HAP-1 (cell line): ENCODE data around the gene WNT3A.

Experiments used
- DNase-seq, 2 experiments: peaks; one replicate each; pipeline ENCODE4 v3.0.0-alpha.2; 2016 to 2020; ENCODE audit warnings: low spot score in 2 of 2
- H3K27me3 ChIP-seq: fragments of 250-450 bp; sonication (Bioruptor Pico); 2 replicates; pipeline ENCODE4 v1.5.1; 2020; ENCODE audit warnings: low read depth, mild to moderate bottlenecking, moderate library complexity
- H3K36me3 ChIP-seq: fragments of 250-450 bp; sonication (Bioruptor Pico); replicated peaks from 2 replicates; pipeline ENCODE4 v1.5.1; 2020; ENCODE audit warnings: mild to moderate bottlenecking
- H3K4me1 ChIP-seq: fragments of 250-450 bp; sonication (Bioruptor Pico); 2 replicates; pipeline ENCODE4 v1.5.1; 2020; ENCODE audit warnings: mild to moderate bottlenecking
- H3K4me3 ChIP-seq: fragments of 250-450 bp; sonication (Bioruptor Pico); 2 replicates; pipeline ENCODE4 v1.5.1; 2020; ENCODE audit warnings: mild to moderate bottlenecking, moderate library complexity
- H3K9me3 ChIP-seq: fragments of 250-450 bp; sonication (Bioruptor Pico); 2 replicates; pipeline ENCODE4 v1.5.1; 2020; ENCODE audit warnings: mild to moderate bottlenecking, moderate library complexity
- in situ Hi-C: fragments of 300-500 bp; cut with MboI; formaldehyde crosslinking; loops from 3 replicates; pipeline ENCODE4 v1.14.3; 2020; ENCODE audit warnings: low sequenced_read_pairs, inconsistent platforms, mixed read lengths

Gene WNT3A

DNA sequence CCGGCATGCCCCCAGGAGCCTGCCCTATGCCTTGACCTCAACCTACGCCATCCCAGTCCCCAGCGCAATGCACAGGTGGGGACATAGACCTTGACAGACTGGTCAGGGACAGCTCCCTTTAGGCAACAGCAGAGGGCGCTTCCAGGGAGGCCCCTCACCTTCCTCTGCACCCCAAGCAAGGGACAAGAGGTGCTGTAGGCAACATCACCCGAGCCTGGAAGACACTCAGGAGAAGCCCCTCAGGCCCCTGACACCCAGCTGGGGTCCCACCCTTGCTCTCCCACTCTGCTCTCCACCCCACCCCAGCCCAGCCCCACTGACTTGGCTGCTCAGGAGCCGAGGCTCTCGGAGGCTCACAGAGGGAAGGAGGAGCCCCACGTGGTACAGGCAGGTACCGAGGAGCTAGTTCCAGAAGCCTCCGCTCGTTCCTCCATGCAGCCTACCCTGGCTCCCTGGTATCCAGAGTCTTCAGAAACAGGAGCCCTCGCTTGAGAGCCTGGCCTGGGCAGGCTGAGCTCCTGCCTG is 2.4 kb upstream of the WNT3A start:
- in situ Hi-C loops = no loop called here
- H3K4me3 ChIP-seq = no peak overlapping the region
- DNase-seq = no peak
- no peaks in the 10 kb centered on the region for H3K9me3 ChIP-seq
- H3K4me1 ChIP-seq = no peaks in the 10 kb centered on the region
- peaks cover 7% of the 10 kb centered on the region; the same call in 1 of the 2 replicates for H3K27me3 ChIP-seq
- H3K36me3 ChIP-seq = no peaks in the 10 kb centered on the region

- Histone ChIP-seq H3K4me1 (no peaks in the 10 kb centered on the region), H3K27me3 (peaks cover 9% of the 10 kb centered on the region), H3K36me3 (no peaks in the 10 kb centered on the region), H3K4me3 (no peak overlapping the region), H3K9me3 (no peaks in the 10 kb centered on the region)
- in situ Hi-C loops = no loop called here
- DNase-seq = no peak
These were observed 1.8 kb upstream of the WNT3A start for GRCh38 chr1:228004856-228005462.

GRCh38 chr1:228005511-228006033 is 1.2 kb upstream of the WNT3A start:
- Histone ChIP-seq H3K36me3 (no peaks in the 10 kb centered on the region), H3K9me3 (no peaks in the 10 kb centered on the region), H3K4me3 (no peak overlapping the region), H3K4me1 (no peaks in the 10 kb centered on the region), H3K27me3 (peaks cover 11% of the 10 kb centered on the region)
- DNase-seq = no peak
- in situ Hi-C loops = no loop called here

DNA sequence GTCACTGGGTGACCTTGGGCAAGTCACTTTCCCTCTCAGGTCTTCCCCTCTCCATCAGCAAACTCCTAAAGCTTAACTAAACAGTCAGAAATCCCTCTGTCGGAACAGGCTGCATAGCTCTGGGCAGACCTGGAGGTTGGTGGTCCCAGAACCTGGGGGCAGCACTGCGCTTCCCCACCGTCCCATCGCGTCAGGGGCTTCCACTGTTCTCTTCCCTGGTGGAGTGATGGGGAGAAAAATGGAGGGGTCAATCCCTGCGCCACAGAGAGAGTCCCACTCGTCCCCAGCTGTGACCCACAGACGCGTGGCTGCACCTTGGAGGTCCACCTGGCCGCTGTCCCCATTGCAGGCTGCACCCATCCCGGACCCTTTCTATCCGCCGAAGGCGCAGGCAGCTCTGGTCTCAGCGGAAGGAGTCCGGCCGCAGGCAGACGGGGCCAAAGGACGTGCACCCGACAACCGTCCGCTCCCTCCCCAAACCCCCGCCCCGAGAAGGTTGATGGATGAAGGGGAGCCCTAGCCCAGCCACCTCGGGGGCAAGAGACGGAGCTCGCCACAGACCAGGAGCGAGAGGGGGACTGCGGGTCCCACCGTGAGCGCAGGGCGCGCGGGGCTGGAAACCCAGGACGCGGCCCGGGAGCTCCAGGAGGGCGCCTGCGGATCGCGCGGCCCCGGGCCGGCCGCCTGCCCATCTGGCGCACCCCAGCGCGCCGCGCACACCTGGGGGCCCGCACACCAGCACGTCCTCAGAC is 588 bp upstream of the WNT3A start:
- Histone ChIP-seq H3K4me1 (no peaks in the 10 kb centered on the region), H3K36me3 (no peaks in the 10 kb centered on the region), H3K27me3 (peaks cover 13% of the 10 kb centered on the region), H3K9me3 (no peaks in the 10 kb centered on the region), H3K4me3 (no peak overlapping the region)
- in situ Hi-C loops = no loop called here
- DNase-seq = no peak

GRCh38 chr1:228007049-228007800 is 427 bp downstream of the WNT3A start:
- H3K4me1 ChIP-seq = no peaks in the 10 kb centered on the region

DNA sequence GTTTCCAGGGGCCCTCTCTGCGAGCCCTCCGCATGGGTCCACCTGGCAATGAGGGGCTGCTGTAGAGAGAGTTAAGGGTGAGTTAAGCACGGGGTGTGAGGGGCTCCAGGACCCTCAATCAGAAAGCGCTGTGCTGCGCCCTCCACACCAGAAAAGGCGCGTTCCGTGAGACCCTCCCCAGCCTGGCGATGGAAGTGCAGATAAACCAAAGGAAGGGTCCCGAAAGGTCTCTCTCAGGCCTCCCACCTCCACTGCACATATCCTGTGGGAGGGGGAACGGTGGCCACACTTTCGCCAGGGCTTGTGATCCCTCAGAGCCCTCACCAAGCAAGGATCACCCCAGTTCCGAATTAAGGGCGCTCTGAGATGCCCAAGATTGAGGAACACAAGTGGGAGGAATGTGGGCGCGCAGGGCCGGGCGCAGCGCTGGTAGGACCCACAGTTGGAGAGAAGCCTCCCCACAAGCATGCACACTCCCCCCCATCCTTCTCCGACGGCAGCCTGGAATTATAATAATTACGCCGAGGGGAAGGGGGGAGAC is 1.1 kb downstream of the WNT3A start:
- in situ Hi-C loops = no loop called here
- Histone ChIP-seq H3K9me3 (no peaks in the 10 kb centered on the region), H3K36me3 (no peaks in the 10 kb centered on the region), H3K4me1 (no peaks in the 10 kb centered on the region), H3K4me3 (no peak overlapping the region), H3K27me3 (peaks cover 14% of the 10 kb centered on the region)
- no peak for DNase-seq

More at GRCh38 chr1:228007049-228007800, 427 bp downstream of the WNT3A start:
- no peaks in the 10 kb centered on the region for H3K36me3 ChIP-seq
- H3K9me3 ChIP-seq = no peaks in the 10 kb centered on the region
- peaks cover 14% of the 10 kb centered on the region for H3K27me3 ChIP-seq
- no peak for DNase-seq
- in situ Hi-C loops = no loop called here
- no peak overlapping the region for H3K4me3 ChIP-seq

- in situ Hi-C loops = no loop called here
- no peaks in the 10 kb centered on the region for H3K9me3 ChIP-seq
- peaks cover 14% of the 10 kb centered on the region for H3K27me3 ChIP-seq
- H3K4me1 ChIP-seq = no peaks in the 10 kb centered on the region
- H3K4me3 ChIP-seq = no peak overlapping the region
- no peaks in the 10 kb centered on the region for H3K36me3 ChIP-seq
- DNase-seq = no peak
These were observed 1.8 kb downstream of the WNT3A start for GRCh38 chr1:228008391-228009115.

- peaks cover 14% of the 10 kb centered on the region for H3K27me3 ChIP-seq
- no peak for DNase-seq
- in situ Hi-C loops = no loop called here
- no peaks in the 10 kb centered on the region for H3K4me1 ChIP-seq
- no peak overlapping the region for H3K4me3 ChIP-seq
- no peaks in the 10 kb centered on the region for H3K9me3 ChIP-seq
- H3K36me3 ChIP-seq = no peaks in the 10 kb centered on the region
These were observed 2.5 kb downstream of the WNT3A start for GRCh38 chr1:228009116-228009827.

GRCh38 chr1:228009828-228010775 is 3.3 kb downstream of the WNT3A start:
- DNase-seq = no peak
- H3K4me1 ChIP-seq = no peaks in the 10 kb centered on the region
- H3K4me3 ChIP-seq = no peak overlapping the region
- H3K36me3 ChIP-seq = no peaks in the 10 kb centered on the region
- no peaks in the 10 kb centered on the region for H3K9me3 ChIP-seq
- in situ Hi-C loops = no loop called here
- H3K27me3 ChIP-seq = peaks cover 14% of the 10 kb centered on the region

- no peaks in the 10 kb centered on the region for H3K9me3 ChIP-seq
- H3K4me1 ChIP-seq = no peaks in the 10 kb centered on the region
- H3K27me3 ChIP-seq = peaks cover 14% of the 10 kb centered on the region
- H3K4me3 ChIP-seq = no peak overlapping the region
- no peaks in the 10 kb centered on the region for H3K36me3 ChIP-seq
- in situ Hi-C loops = no loop called here
- no peak for DNase-seq
These were observed 4.1 kb downstream of the WNT3A start for GRCh38 chr1:228010921-228011320.

DNA sequence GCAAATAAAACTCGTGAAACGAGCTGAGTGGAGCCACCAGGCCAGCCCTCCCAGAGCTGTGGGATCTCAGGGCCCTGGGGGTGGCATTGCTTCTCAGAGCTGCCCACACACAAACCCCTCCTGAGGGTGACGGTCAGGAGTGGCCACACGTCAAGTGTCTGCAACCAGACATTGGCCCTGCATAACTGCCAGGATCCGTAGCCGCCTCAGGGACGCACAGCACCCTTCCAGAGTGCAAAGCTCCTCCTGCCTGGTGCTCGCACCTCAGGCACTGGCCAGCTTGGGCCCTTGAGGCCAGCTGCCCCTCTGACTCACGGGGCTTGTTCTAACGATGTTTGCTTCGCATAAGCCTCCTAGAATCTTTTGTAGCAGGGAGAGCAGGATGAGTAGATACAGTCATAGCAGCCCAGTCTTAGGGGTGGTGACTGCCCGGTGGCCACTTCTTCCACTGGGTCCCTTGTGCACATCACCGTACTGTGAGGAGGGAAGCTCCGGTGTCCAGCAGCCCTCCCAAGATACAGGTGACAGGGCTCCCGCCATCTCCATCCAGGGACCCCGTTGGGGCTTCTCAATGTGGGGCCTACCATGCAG is 5.0 kb downstream of the WNT3A start:
- DNase-seq = no peak
- Histone ChIP-seq H3K4me3 (no peak overlapping the region), H3K36me3 (no peaks in the 10 kb centered on the region), H3K4me1 (no peaks in the 10 kb centered on the region), H3K27me3 (peaks cover 11% of the 10 kb centered on the region; the same call in 1 of the 2 replicates), H3K9me3 (no peaks in the 10 kb centered on the region)
- in situ Hi-C loops = no loop called here
